Osteocyte (in vitro differentiated cells): Measurements from ENCODE around the gene TBC1D30. TPM values are rescaled to one million over a fixed set of nuclear protein-coding genes. Genes with fewer than 3 reads are reported as not detected.
A peak's percentile ranks its signal among the peaks of the same experiment; 100 is the strongest.

ENCODE experiments used
- DNase-seq: peaks from one replicate; pipeline ENCODE4 v3.0.0; 2021; ENCODE audit warnings: mixed read lengths; ENCODE audit not compliant: unreplicated experiment; ENCODE audit errors: extremely low spot score
- H3K27ac Mint-ChIP-seq: one replicate; pipeline ENCODE4 v1.8.0; 2021; ENCODE audit warnings: mild to moderate bottlenecking, mixed read lengths; ENCODE audit not compliant: unreplicated experiment
- H3K27me3 Mint-ChIP-seq: one replicate; pipeline ENCODE4 v1.8.0; 2021; ENCODE audit warnings: mixed read lengths; ENCODE audit not compliant: unreplicated experiment
- H3K36me3 Mint-ChIP-seq: one replicate; pipeline ENCODE4 v1.8.0; 2021; ENCODE audit warnings: mixed read lengths; ENCODE audit not compliant: unreplicated experiment
- H3K4me1 Mint-ChIP-seq: one replicate; pipeline ENCODE4 v1.8.0; 2021; ENCODE audit warnings: mixed read lengths; ENCODE audit not compliant: unreplicated experiment
- H3K4me3 Mint-ChIP-seq: one replicate; pipeline ENCODE4 v1.8.0; 2021; ENCODE audit warnings: mild to moderate bottlenecking, moderate library complexity, mixed read lengths; ENCODE audit not compliant: unreplicated experiment
- H3K9me3 Mint-ChIP-seq: one replicate; pipeline ENCODE4 v1.8.0; 2021; ENCODE audit warnings: mixed read lengths; ENCODE audit not compliant: unreplicated experiment
- total RNA-seq: library from RNA; stranded (reverse); gene quantifications from 2 replicates; pipeline ENCODE4 v1.2.1, GENCODE V29; 2021
- TF ChIP-seq, protein P1 (sequence below): fragments of 200-600 bp; sonication (generic); IDR thresholded peaks from 2 replicates; pipeline ENCODE4 v1.5.0; 2021; ENCODE audit warnings: antibody characterized with exemption, mild to moderate bottlenecking, moderate library complexity

TBC1D30 gene
- total RNA-seq, 1 donor from 2014 or later = 1.2 TPM

DNA sequence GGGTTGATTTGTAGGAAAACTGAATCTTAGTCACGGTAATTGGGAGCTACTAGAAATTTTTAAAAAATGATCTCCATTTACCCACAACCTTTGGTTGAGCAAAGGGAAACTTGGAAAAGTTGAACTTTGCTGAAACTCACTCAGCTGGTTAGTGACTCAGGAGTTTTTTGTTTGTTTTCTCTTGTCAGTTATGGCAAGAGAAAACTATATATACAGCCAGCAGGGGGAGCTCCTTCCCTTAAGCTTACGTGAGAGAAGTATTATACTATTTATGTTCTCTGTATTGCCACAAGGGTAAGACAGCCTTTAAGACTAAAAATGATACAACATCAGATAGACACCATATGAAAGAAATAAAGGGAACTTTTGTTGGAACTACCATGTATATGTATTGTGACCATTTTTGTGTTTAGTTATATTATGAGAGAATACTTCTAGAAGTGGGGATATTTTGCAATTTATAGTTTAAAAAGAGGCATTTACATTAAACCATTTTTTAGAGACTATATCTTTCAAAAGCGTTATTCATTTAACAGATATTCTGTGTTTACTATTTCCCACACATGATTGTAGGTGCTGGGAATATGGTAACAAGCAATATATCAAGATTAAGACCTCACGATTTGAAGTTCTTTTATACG, 28.1 kb upstream of the TBC1D30 start:
- H3K9me3 Mint-ChIP-seq = no peaks in the 10 kb centered on the region
- no peak for DNase-seq
- no peaks in the 10 kb centered on the region for H3K36me3 Mint-ChIP-seq
- H3K27ac Mint-ChIP-seq = no peak overlapping the region
- no peak overlapping the region for H3K4me3 Mint-ChIP-seq
- peaks cover 5% of the 10 kb centered on the region for H3K4me1 Mint-ChIP-seq
- TF ChIP-seq, protein P1, sequence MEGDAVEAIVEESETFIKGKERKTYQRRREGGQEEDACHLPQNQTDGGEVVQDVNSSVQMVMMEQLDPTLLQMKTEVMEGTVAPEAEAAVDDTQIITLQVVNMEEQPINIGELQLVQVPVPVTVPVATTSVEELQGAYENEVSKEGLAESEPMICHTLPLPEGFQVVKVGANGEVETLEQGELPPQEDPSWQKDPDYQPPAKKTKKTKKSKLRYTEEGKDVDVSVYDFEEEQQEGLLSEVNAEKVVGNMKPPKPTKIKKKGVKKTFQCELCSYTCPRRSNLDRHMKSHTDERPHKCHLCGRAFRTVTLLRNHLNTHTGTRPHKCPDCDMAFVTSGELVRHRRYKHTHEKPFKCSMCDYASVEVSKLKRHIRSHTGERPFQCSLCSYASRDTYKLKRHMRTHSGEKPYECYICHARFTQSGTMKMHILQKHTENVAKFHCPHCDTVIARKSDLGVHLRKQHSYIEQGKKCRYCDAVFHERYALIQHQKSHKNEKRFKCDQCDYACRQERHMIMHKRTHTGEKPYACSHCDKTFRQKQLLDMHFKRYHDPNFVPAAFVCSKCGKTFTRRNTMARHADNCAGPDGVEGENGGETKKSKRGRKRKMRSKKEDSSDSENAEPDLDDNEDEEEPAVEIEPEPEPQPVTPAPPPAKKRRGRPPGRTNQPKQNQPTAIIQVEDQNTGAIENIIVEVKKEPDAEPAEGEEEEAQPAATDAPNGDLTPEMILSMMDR = peak; percentile 87
- H3K27me3 Mint-ChIP-seq = peaks cover 50% of the 10 kb centered on the region

DNA sequence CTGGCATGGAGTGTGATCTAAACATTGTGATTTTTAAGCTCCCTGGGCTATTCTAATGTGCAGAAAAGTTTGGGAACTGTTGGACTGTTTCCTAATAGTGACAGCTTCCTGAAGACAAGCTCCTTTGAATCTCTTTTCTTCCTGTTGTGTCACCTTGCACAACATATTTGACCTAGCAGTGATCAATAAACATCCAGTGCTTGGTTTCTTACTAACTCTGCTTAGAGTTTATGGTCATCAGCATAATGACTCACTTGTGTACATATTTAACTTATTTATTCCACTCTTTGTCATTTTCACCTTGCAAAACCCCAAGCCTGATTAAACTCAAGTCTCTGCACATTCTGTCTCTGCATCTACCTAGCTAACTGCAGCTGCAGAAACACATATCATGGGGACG, 27.3 kb upstream of the TBC1D30 start:
- H3K9me3 Mint-ChIP-seq = no peaks in the 10 kb centered on the region
- no peak for DNase-seq
- no peak overlapping the region for H3K4me3 Mint-ChIP-seq
- no peak overlapping the region for H3K27ac Mint-ChIP-seq
- H3K4me1 Mint-ChIP-seq = peaks cover 7% of the 10 kb centered on the region
- no peaks in the 10 kb centered on the region for H3K36me3 Mint-ChIP-seq
- peaks cover 52% of the 10 kb centered on the region for H3K27me3 Mint-ChIP-seq
- TF ChIP-seq, protein P1 = no peak

DNA sequence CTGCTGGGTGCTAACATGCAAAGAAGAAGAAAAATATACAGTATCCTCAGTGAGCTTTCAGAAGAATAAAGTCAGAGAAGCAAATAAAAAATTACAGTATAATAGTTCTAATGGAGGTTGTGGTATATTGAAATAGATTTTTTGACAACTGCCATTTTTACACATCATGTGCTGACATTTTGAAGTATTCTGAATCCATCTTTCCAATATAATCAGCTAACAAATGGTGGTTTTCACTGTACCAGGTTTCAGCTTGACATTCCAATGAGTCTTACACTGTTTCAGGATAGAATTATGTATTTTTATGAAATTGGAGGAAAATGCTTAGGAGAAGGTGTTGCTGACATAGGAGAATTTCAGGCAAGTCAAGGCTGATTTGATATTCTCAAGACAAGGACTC, 26.3 kb upstream of the TBC1D30 start:
- Mint-ChIP-seq H3K27ac (no peak overlapping the region), H3K4me1 (peaks cover 7% of the 10 kb centered on the region), H3K9me3 (no peaks in the 10 kb centered on the region), H3K4me3 (no peak overlapping the region), H3K36me3 (no peaks in the 10 kb centered on the region), H3K27me3 (peaks cover 55% of the 10 kb centered on the region)
- no peak for DNase-seq
- TF ChIP-seq, protein P1 = no peak

DNA sequence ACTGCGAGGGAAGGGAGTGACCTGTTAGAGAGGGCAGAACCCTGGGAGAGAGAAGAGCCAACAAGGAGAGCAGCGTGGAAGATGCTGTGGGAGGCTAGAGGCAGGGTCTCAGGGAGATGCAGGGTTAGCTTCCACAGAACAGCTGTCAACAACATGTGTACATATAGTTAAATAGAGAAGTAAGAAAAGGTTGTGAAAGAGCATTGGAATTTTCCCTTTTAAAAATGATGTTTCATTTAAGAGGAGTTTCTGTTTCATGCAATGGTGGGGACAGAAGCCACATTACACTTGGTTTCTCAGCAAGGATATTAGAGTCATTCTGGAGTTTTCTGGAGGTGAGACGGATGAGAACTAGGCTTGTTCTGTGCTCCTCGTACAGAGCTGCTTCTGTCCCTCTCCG, 23.8 kb upstream of the TBC1D30 start:
- Mint-ChIP-seq H3K27me3 (peaks cover 51% of the 10 kb centered on the region), H3K4me3 (no peak overlapping the region), H3K9me3 (no peaks in the 10 kb centered on the region), H3K27ac (no peak overlapping the region), H3K36me3 (no peaks in the 10 kb centered on the region), H3K4me1 (peaks cover 7% of the 10 kb centered on the region)
- DNase-seq = no peak
- TF ChIP-seq, protein P1 = no peak

DNA sequence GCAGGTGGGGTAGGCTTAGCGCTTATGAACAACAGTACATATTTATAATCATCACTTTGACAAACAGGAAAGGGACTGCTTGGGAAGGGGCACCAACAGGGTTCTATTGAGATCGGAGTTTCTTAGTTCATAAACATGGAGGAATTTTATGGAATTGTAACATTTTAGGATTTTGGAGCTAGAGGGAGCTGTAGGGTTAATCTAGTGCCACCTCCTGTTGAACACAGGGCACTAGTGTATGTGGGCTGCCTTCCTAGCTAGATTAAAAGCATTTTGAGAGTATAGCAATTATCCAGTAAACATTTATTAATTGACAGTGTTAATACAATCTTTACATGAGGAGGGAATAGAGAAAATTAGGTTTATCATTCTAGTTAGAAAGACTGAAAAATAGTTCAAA, 23.1 kb upstream of the TBC1D30 start:
- Mint-ChIP-seq H3K36me3 (no peaks in the 10 kb centered on the region), H3K4me3 (no peak overlapping the region), H3K9me3 (no peaks in the 10 kb centered on the region), H3K27ac (no peak overlapping the region), H3K4me1 (peaks cover 3% of the 10 kb centered on the region), H3K27me3 (peaks cover 48% of the 10 kb centered on the region)
- no peak for DNase-seq
- TF ChIP-seq, protein P1 = peak; percentile 40
